ENCODE data around the gene KSR1.

GRCh38 chr17:27565874-27566670 lies 109.8 kb downstream of the KSR1 start:
- TF ChIP-seq CTCF (IDR thresholded peaks at IDR 0.05; ENCODE audit: low read depth, low read length) (no peak), EZH2phosphoT487 (IDR thresholded peaks at IDR 0.05; ENCODE audit: low read depth) (no peak)

Measured in OCI-LY3 (cell line).